Left renal cortex interstitium (tissue), 4 donors: Measurements from ENCODE around the gene MXD4. TPM values are rescaled to one million over a fixed set of nuclear protein-coding genes. Genes with fewer than 3 reads are reported as not detected.
"Not testable (repeated sequence)": the region's sequence is repeated elsewhere in the genome, so short reads cannot be mapped to it uniquely, and the experiment has no call there.

Experiments used
- DNase-seq, 4 donors: peaks; one replicate each; pipeline ENCODE4 v3.0.0-alpha.2; 2013; ENCODE audit warnings: low read depth in 4 of 4, low spot score in 2 of 4, missing footprints in 1 of 4
- polyA plus RNA-seq, 4 donors: library from polyadenylated mRNA; unstranded; fragments of 120-200 nt; gene quantifications; one replicate each; pipeline ENCODE4 v1.2.1, GENCODE V29; 2013; ENCODE audit not compliant: insufficient read length in 4 of 4

Gene MXD4
- polyA plus RNA-seq, 4 donors: 51.4 to 80.2 (median 66.5) TPM

DNA sequence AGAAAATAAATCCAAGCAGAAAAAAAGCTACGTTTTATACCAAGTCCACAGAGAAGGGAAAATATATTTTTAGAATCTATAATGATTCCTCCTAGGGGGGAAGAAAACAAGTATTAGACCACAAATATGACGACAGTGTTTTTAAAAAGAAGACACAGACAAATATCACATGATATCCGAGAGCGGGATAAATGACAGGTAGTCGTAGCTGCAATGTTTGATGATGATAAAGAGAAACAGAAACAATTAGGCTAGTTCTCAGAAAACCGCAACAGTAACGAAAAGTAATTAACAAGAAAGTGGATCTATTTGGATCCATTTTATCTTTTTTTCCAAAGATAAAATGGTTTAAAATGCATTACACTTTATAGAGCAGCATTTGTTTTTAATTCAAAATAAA, 20.9 kb downstream of the MXD4 start:
- DNase-seq: no peak

DNA sequence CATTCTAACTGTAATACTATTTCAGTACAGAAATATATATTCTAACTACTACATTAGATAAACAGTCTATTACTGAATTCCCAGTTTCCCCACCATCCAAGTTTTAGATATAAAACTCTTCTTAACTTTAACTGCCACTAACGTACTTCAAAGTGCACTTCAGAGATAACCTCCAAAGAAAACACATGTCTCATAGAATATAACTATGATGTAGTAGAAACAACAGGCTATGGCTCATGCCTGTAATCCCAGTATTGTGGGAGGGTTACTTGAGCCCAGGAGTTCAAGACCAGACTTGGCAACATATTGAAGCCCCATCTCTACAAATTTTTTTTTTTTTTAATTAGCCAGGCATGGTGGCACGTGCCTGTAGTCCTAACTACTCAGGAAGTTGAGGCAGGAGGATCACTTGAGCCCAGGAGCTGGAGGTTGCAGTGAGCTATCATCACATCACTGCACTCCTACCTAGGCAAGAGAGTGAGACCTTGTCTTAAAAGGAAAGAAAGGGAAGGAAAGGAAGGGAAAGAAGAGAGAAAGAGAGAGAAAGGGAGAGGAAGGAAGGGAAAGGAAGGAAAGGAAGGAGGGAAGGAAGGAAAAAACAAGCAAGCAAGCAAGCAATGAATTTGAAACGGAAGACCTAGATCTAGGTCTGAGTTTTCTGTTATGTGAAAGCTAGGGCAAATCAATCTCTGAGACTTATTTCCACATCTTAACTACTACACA, 24.8 kb downstream of the MXD4 start:
- no peak for DNase-seq

- no peak for DNase-seq
Observed at GRCh38 chr4:2231082-2231481, 30.8 kb downstream of the MXD4 start.

GRCh38 chr4:2226261-2226660, 35.6 kb downstream of the MXD4 start:
- no peak for DNase-seq

DNA sequence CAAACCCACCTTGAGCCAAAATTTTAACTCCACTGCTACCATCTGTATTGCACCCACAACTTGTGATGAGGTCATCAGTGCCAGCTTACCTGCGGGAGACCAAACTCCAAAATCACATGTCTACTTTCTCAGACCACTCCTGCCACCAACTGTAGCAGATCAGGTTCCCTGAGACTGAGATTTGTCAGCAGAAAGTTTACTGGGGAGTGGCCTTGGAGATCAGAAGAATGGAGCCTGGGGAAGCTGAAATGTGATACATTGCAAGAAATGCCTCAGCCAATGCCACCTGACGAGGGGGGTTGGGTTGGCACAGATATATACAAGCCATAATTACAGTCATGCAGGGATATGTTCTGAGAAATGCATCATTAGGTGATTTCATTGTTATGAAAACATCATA, 39.1 kb downstream of the MXD4 start:
- DNase-seq: peak in 1 of 4 donors; percentile 15

DNA sequence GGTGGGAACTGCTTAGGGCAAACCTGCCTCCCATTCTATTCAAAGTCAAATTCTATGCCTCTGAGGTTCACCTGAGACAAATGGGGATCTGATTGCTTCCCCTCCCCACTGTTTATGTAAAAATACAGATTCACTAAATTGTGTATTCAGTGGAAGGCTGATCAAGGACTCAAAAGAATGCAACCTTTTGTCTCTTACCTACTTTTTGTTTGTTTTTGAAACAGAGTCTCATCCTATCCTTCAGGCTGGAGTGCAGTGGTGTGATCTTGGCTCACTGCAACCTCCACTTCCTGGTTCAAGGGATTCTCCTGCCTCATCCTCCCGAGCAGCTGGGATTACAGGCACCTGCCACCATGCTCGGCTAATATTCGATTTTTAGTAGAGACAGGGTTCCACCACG, 40.5 kb downstream of the MXD4 start:
- DNase-seq: not testable (repeated sequence)

GRCh38 chr4:2220016-2220630, 41.8 kb downstream of the MXD4 start:
- DNase-seq: peak in 1 of 4 donors; percentile 49

GRCh38 chr4:2219233-2219760, 42.6 kb downstream of the MXD4 start:
- no peak for DNase-seq

- no peak for DNase-seq
Observed at GRCh38 chr4:2218436-2218835, 43.5 kb downstream of the MXD4 start.

DNA sequence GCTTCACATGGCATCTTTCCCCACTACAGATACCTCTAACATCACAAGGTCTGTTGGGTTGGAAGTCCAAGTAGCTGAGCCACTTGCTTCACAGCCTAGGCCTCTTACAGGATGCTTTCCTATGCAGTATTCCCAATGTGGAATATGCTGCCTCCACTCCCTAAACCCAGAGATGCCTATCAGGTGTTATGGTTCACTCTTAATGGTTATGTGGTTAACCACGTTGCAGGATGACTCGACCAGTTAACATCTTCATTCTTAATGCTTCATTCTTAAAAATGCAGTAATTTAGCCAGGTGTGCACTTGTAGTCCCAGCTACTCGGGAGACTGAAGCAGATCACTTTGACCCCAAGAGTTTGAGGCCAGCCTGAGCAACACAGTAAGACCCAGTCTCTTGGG, 44.2 kb downstream of the MXD4 start:
- no peak for DNase-seq

- DNase-seq: no peak
Observed at GRCh38 chr4:2212831-2213230, 49.1 kb downstream of the MXD4 start.

DNA sequence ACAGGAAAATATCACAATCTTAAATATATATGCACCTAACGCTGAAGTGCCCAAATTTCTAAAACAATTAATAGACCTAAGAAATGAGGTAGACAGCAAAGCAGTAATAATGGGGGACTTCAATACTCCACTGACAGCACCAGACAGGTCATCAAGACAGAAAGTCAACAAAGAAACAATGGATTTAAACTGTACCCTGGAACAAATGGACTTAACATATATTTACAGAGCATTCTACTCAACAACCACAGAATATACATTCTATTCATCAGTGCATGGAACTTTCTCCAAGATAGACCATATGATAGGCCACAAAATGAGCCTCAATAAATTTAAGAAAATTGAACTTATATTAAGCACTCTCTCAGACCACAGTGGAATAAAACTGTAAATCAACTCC, 59.1 kb downstream of the MXD4 start:
- not testable (repeated sequence) for DNase-seq

Other genes with a start within 250 kb of the MXD4 start
- 1 to 10 TPM; 7.1 to 8.1 (median 7.3) TPM for gene NAT8L, start 202.8 kb downstream of the MXD4 start, polyA plus RNA-seq
- gene HAUS3, start 20.0 kb downstream of the MXD4 start, polyA plus RNA-seq: 10 to 100 TPM; 17.3 to 21.8 (median 19.7) TPM
- 1 to 10 TPM; 1.4 to 5.4 (median 3.6) TPM for gene POLN, start 20.0 kb downstream of the MXD4 start, polyA plus RNA-seq
- 1 to 10 TPM; 2.3 to 3.1 (median 2.7) TPM for gene ZFYVE28, start 156.5 kb upstream of the MXD4 start, polyA plus RNA-seq
- gene CFAP99, start 156.8 kb upstream of the MXD4 start, polyA plus RNA-seq: 1 to 10 TPM in 2 of 4 donors, under 1 TPM in 2; 0.35 to 1.6 (median 1.1) TPM
- gene RNF4, start 207.0 kb upstream of the MXD4 start, polyA plus RNA-seq: 10 to 100 TPM; 66.5 to 71.8 (median 70.9) TPM